K562 (cell line): ENCODE measurements around the gene SGSM2. TPM values are rescaled to one million over a fixed set of nuclear protein-coding genes. Genes with fewer than 3 reads are reported as not detected.

Source experiments
- ATAC-seq: fragments of 200-7000 bp; cut with Tn5 transposase; 3 replicates; pipeline ENCODE4 v1.9.1; 2020; ENCODE audit warnings: moderate library complexity
- BruUV-seq: library from RNA; stranded (reverse); fragments of 400-500 nt; replicated peaks from 2 replicates; lab custom pipeline; 2021; lab: Mats Ljungman, UMichigan
- CTCF ChIA-PET: fragments of 300-600 bp; formaldehyde crosslinking; extraction: SDS; loops from one replicate; lab custom pipeline; 2021; ENCODE audit warnings: low intra/inter-chr PET ratio; lab: Yijun Ruan, JAX
- POLR2A ChIA-PET: fragments of 300-600, 350-650 bp; sonication (Branson Sonifier 250); formaldehyde crosslinking; extraction: SDS; loops from one replicate; lab custom pipeline; 2021; ENCODE audit warnings: antibody characterized with exemption, inconsistent platforms; lab: Yijun Ruan, JAX
- DNase-seq, 4 experiments: peaks; one replicate each; pipeline versions ENCODE4 v3.0.0 to v3.0.0-alpha.2; 2011 to 2018; ENCODE audit warnings: low spot score in 3 of 4, mixed read lengths in 3 of 4; ENCODE audit errors: extremely low read depth in 1 of 4
- FAIRE-seq: peaks from 2 replicates; lab custom pipeline; 2011; peaks lifted over from hg19 to GRCh38; lab: Jason Lieb, UNC
- H2AFZ ChIP-seq: 2 replicates; pipeline ENCODE4 v1.6.0; 2011; ENCODE audit warnings: low read depth, low read length, control low read depth, inconsistent platforms
- H3K27ac ChIP-seq: fragments of 200-600 bp; 3 replicates; pipeline ENCODE4 v1.8.0; 2011; ENCODE audit warnings: low read depth, mild to moderate bottlenecking, control low read depth, inconsistent platforms, low read length, moderate library complexity, mixed read lengths; ENCODE audit errors: extremely low read depth
- H3K27me3 ChIP-seq, 2 experiments: fragments of 300-600 bp in 1 of 2; 2 replicates in 1 of 2; 3 replicates in 1 of 2; pipeline versions ENCODE4 v1.6.0 to v1.8.0; 2011; ENCODE audit warnings: inconsistent platforms in 2 of 2, low read length in 2 of 2, mild to moderate bottlenecking in 1 of 2, mixed read lengths in 1 of 2, moderate library complexity in 1 of 2; ENCODE audit not compliant: control insufficient read depth in 2 of 2, insufficient read depth in 2 of 2
- H3K36me3 ChIP-seq: fragments of 300-600 bp; 3 replicates; pipeline ENCODE4 v1.8.0; 2011; ENCODE audit warnings: mild to moderate bottlenecking, low read length, inconsistent platforms; ENCODE audit not compliant: control insufficient read depth, insufficient read depth
- H3K4me1 ChIP-seq, 2 experiments: fragments of 200-600 bp in 1 of 2; replicated peaks in 1 of 2; 2 replicates in 1 of 2; 3 replicates in 1 of 2; pipeline versions ENCODE4 v1.5.1 to v1.8.0; 2011; ENCODE audit warnings: inconsistent platforms in 2 of 2, low read length in 2 of 2, mild to moderate bottlenecking in 1 of 2, mixed read lengths in 1 of 2, moderate library complexity in 1 of 2; ENCODE audit not compliant: control insufficient read depth in 2 of 2, insufficient read depth in 2 of 2
- H3K4me2 ChIP-seq: 2 replicates; pipeline ENCODE4 v1.6.1; 2011; ENCODE audit warnings: low read length, control low read depth, inconsistent platforms, mixed read lengths; ENCODE audit not compliant: insufficient read depth
- H3K4me3 ChIP-seq: fragments of 200-600 bp; sonication (generic), shearing (Covaris generic); 2 replicates; pipeline ENCODE4 v1.5.1; 2016; ENCODE audit warnings: control low read depth, inconsistent platforms
- H3K79me2 ChIP-seq: fragments of 200-600 bp; 3 replicates; pipeline ENCODE4 v1.8.0; 2011; ENCODE audit warnings: low read length, inconsistent platforms; ENCODE audit not compliant: control insufficient read depth, insufficient read depth
- H3K9ac ChIP-seq, 2 experiments: 2 replicates each; pipeline versions ENCODE4 v1.6.0 to v1.6.1; 2011; ENCODE audit warnings: low read depth in 2 of 2, low read length in 2 of 2, control low read depth in 1 of 2, inconsistent platforms in 1 of 2, mild to moderate bottlenecking in 1 of 2, mixed read lengths in 1 of 2; ENCODE audit not compliant: insufficient read depth in 1 of 2
- H3K9me1 ChIP-seq: one replicate; pipeline ENCODE4 v1.6.0; 2011; ENCODE audit warnings: inconsistent platforms, mild to moderate bottlenecking, low read length, moderate library complexity; ENCODE audit not compliant: control insufficient read depth, insufficient read depth
- H3K9me3 ChIP-seq: replicated peaks from 2 replicates; pipeline ENCODE4 v1.5.1; 2011; ENCODE audit warnings: low read depth, low read length, inconsistent platforms; ENCODE audit not compliant: control insufficient read depth, insufficient read depth
- H4K20me1 ChIP-seq: replicated peaks from 2 replicates; pipeline ENCODE4 v1.6.1; 2011; ENCODE audit warnings: low read length, inconsistent platforms, mixed read lengths; ENCODE audit not compliant: control insufficient read depth, insufficient read depth
- BACH1 ChIP-seq: fragments of 200-800 bp; sonication (Bioruptor generic); IDR thresholded peaks from 2 replicates; pipeline ENCODE4 v1.6.1; 2016; ENCODE audit warnings: missing genetic modification characterization, missing compliant biosample characterization
- CREM ChIP-seq: IDR thresholded peaks from 2 replicates; pipeline ENCODE4 v1.6.1; 2014; ENCODE audit warnings: antibody characterized with exemption, low read depth
- DDX20 ChIP-seq: fragments of 450-650 bp; IDR thresholded peaks from 2 replicates; pipeline ENCODE4 v1.6.1; 2016; ENCODE audit warnings: missing genetic modification characterization, low read depth, mild to moderate bottlenecking, missing compliant biosample characterization, moderate library complexity
- EHMT2 ChIP-seq: fragments of 450-650 bp; IDR thresholded peaks from 2 replicates; pipeline ENCODE4 v1.6.1; 2018; ENCODE audit warnings: antibody characterized with exemption
- ETS2 ChIP-seq: IDR thresholded peaks from 2 replicates; pipeline ENCODE4 v1.6.1; 2016; ENCODE audit warnings: borderline replicate concordance, missing genetic modification characterization, mild to moderate bottlenecking, moderate library complexity, missing compliant biosample characterization; ENCODE audit not compliant: poor library complexity, severe bottlenecking
- NFE2 ChIP-seq: IDR thresholded peaks from 2 replicates; pipeline ENCODE4 v1.6.1; 2014; ENCODE audit warnings: antibody characterized with exemption, low read depth
- PTBP1 ChIP-seq: fragments of 200-400 bp; formaldehyde crosslinking; IDR thresholded peaks from 2 replicates; pipeline ENCODE4 v1.6.1; 2017; ENCODE audit warnings: low read depth, low read length
- STAG1 ChIP-seq: sonication (generic); formaldehyde crosslinking; IDR thresholded peaks from 2 replicates; pipeline ENCODE4 v1.5.0; 2020; ENCODE audit warnings: missing genetic modification reagents, borderline replicate concordance
- TAF15 ChIP-seq: fragments of 200-400 bp; formaldehyde crosslinking; IDR thresholded peaks from 2 replicates; pipeline ENCODE4 v1.6.1; 2017; ENCODE audit warnings: mild to moderate bottlenecking, low read depth, low read length, moderate library complexity
- ZFP36 ChIP-seq: fragments of 150-350 bp; IDR thresholded peaks from 2 replicates; pipeline ENCODE4 v1.6.1; 2018; ENCODE audit warnings: low read length, low read depth; ENCODE audit not compliant: partially characterized antibody
- ZFX ChIP-seq: sonication (generic); formaldehyde crosslinking; IDR thresholded peaks from 2 replicates; pipeline ENCODE4 v1.8.0; 2022; ENCODE audit warnings: mild to moderate bottlenecking, missing genetic modification reagents, moderate library complexity
- ZNF274 ChIP-seq: IDR thresholded peaks from 2 replicates; pipeline ENCODE4 v1.6.1; 2011; ENCODE audit warnings: low read depth, mild to moderate bottlenecking, low read length, moderate library complexity, borderline replicate concordance
- ZNF316 ChIP-seq: fragments of 450-650 bp; IDR thresholded peaks from 2 replicates; pipeline ENCODE4 v1.6.1; 2016
- WGBS: fragments of 100-300 bp; shearing (Covaris generic); methylation state at CpG from one replicate; pipeline ENCODE4 v1.1.6; 2016; ENCODE audit warnings: low coverage, mixed read lengths; ENCODE audit not compliant: insufficient coverage; ENCODE audit errors: missing lambda C conversion rate; 5-methylcytosine and 5-hydroxymethylcytosine counted together
- in situ Hi-C: fragments of 300-500 bp; cut with MboI; formaldehyde crosslinking; loops from 4 replicates; pipeline ENCODE4 v1.15.0; 2018; ENCODE audit warnings: inconsistent platforms, mixed read lengths
- intact Hi-C: fragments of 100-400 bp; cut with micrococcal nuclease; formaldehyde crosslinking; loops from 2 replicates; pipeline ENCODE4 v1.14.2; 2022
- polyA plus RNA-seq, 8 experiments: library from polyadenylated mRNA; depleted of rRNA in 4 of 8; stranded (reverse) in 5 of 8; unstranded in 3 of 8; fragments of >200 nt; fragmentation: Nextera tagmentation in 2 of 8; fragmentation: Illumina TruSeq in 1 of 8; extraction: Ambion mirVana in 2 of 8; extraction: Trizol in 1 of 8; gene quantifications; 2 replicates each; pipeline versions ENCODE4 v1.2.1 to v1.2.3, GENCODE V29; 2011 to 2014; ENCODE audit warnings: inconsistent platforms in 1 of 8, missing spikeins in 1 of 8
- total RNA-seq, 7 experiments: library from RNA; depleted of rRNA in 6 of 7; stranded (reverse); fragments of >200 nt in 6 of 7; fragmentation: Illumina TruSeq in 2 of 7; extraction: Trizol in 2 of 7; gene quantifications; 2 replicates each; pipeline versions ENCODE4 v1.2.1 to v1.2.3, GENCODE V29; 2011 to 2021; ENCODE audit warnings: low replicate concordance in 1 of 7
- TF ChIP-seq, protein P1 (sequence below), 2 experiments: fragments of 450-650 bp in 1 of 2; sonication (generic) in 1 of 2; formaldehyde crosslinking in 1 of 2; IDR thresholded peaks in 1 of 2; conservative IDR thresholded peaks in 1 of 2; 2 replicates each; pipeline versions ENCODE4 v1.6.1 to v1.8.1; 2016 to 2023; ENCODE audit warnings: mild to moderate bottlenecking in 2 of 2, moderate library complexity in 2 of 2, inconsistent platforms in 1 of 2, missing genetic modification reagents in 1 of 2
- TF ChIP-seq, protein P2 (sequence below): fragments of 250-450 bp; sonication (Bioruptor Pico); IDR thresholded peaks from 2 replicates; pipeline ENCODE4 v1.8.0; 2022; ENCODE audit warnings: moderate library complexity, mild to moderate bottlenecking, inconsistent platforms

The SGSM2 gene
- total and polyA plus RNA-seq, 9 of the 15 experiments (the other 6 are each of a cell fraction or from before 2014, with no cell fraction given): 0.20 to 26.3 (median 14.8) TPM

DNA sequence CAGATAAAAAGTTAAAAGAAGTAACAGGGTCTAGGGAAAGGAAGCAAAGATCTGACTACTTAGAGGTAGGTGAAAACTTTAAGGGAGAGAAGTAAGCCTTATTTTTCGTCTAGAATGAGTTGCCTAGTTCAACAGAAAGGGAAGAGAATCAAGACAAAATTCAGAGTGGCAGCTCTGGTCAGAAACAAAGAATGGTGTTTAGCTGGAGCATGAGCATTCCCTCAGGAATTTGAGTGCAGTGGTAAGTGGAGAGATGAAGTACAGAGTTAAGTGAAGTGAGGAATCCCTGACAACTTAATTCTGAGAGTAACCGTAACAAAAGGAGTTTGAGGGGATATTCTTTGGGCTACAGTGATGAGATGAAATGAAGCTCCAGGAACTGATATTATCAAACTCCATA, 45.2 kb upstream of the SGSM2 start:
- BruUV-seq: no TSS peak
- no peak for FAIRE-seq
- no peak for DNase-seq
- TF ChIP-seq EHMT2 (no peak), DDX20 (tag) (no peak), STAG1 (CRISPR knock-in tag) (no peak), BACH1 (tag) (no peak), PTBP1 (no peak)
- TF ChIP-seq, all 486 proteins: peak for 0
- Histone ChIP-seq H3K4me3 (no peak overlapping the region), H3K27ac (no peak overlapping the region), H3K4me1 (peaks cover 0 to 7% of the 10 kb centered on the region in 2 experiments; a peak in 3 of 5 replicates), H3K9me3 (no peaks in the 10 kb centered on the region), H3K27me3 (no peaks in the 10 kb centered on the region), H2AFZ (no peak overlapping the region), H4K20me1 (no peaks in the 10 kb centered on the region), H3K4me2 (no peak overlapping the region), H3K36me3 (peaks cover 65% of the 10 kb centered on the region), H3K9ac (no peak overlapping the region), H3K9me1 (peaks cover 2% of the 10 kb centered on the region), H3K79me2 (no peaks in the 10 kb centered on the region)
- intact Hi-C loops (no loop called here), in situ Hi-C loops (no loop called here)
- ATAC-seq: no peak
- ChIA-PET POLR2A (no interaction called here), CTCF (no interaction called here)
- 65% methylated on average over 2 of the region's 2 CpGs for WGBS

DNA sequence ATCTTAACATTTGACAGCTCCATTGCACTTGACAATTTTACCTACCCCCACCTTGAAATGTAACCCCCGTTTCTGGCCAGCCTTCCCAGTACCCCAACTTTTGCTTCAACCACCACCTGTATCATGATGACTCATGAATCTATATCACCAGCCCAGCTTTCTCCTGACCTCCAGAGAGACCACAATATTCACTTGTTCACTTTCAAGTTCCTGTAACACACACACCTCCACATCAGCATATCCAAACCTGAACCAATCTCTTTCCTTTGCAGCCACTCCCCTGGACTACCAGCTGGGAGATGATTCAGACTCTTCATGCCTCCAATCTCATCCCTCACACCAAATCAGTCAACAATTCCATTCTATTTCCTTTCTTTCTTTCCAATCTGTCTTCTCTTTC, 41.7 kb upstream of the SGSM2 start:
- BruUV-seq: no TSS peak
- Histone ChIP-seq H4K20me1 (no peaks in the 10 kb centered on the region), H3K9me1 (peaks cover 2% of the 10 kb centered on the region), H3K27ac (no peak overlapping the region), H3K27me3 (no peaks in the 10 kb centered on the region), H3K9ac (no peak overlapping the region), H3K4me3 (no peak overlapping the region), H3K79me2 (peaks cover 2% of the 10 kb centered on the region; the same call in 2 of the 3 replicates), H3K9me3 (no peaks in the 10 kb centered on the region), H3K36me3 (peaks cover 75% of the 10 kb centered on the region), H3K4me2 (no peak overlapping the region), H3K4me1 (peaks cover 0 to 7% of the 10 kb centered on the region in 2 experiments; a peak in 3 of 5 replicates), H2AFZ (no peak overlapping the region)
- ChIA-PET CTCF (no interaction called here), POLR2A (interaction anchor here (0.6 kb wide), 1 partner anchor 9 kb away, joined by 5 read pairs; no protein-coding TSS in a partner anchor)
- in situ Hi-C loops (no loop called here), intact Hi-C loops (no loop called here)
- 0% methylated on average over 1 of the region's 1 CpG for WGBS
- FAIRE-seq (no peak), DNase-seq (peak in 1 of 4 experiments; percentile 15), ATAC-seq (no peak)
- TF ChIP-seq TAF15 (no peak), NFE2 (0 out of 2 replicates have a peak, but pooled peaks have one; percentile 7), ZNF274 (no peak), ZFX (CRISPR knock-in tag) (no peak), ZFP36 (no peak), ZNF316 (peak; percentile 47), ETS2 (no peak), CREM (no peak)
- TF ChIP-seq, protein P1, sequence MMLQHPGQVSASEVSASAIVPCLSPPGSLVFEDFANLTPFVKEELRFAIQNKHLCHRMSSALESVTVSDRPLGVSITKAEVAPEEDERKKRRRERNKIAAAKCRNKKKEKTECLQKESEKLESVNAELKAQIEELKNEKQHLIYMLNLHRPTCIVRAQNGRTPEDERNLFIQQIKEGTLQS (IDR thresholded peaks at IDR 0.05): peak; percentile 24; the same call in 1 of the 2 replicates
- TF ChIP-seq, protein P1 (CRISPR knock-in tag; conservative IDR thresholded peaks at IDR 0.05): no peak
- TF ChIP-seq, protein P2, sequence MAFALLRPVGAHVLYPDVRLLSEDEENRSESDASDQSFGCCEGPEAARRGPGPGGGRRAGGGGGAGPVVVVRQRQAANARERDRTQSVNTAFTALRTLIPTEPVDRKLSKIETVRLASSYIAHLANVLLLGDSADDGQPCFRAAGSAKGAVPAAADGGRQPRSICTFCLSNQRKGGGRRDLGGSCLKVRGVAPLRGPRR (CRISPR knock-in tag): no peak
